PC-3 (cell line): Measurements from ENCODE around the gene SKAP1. TPM values are rescaled to one million over a fixed set of nuclear protein-coding genes. Genes with fewer than 3 reads are reported as not detected.
A peak's percentile ranks its signal among the peaks of the same experiment; 100 is the strongest.

Experiments used
- ATAC-seq: fragments of 200-7000 bp; cut with Tn5 transposase; 2 replicates; pipeline ENCODE4 v1.9.1; 2020; ENCODE audit warnings: mild to moderate bottlenecking, moderate library complexity
- BruUV-seq: library from RNA; stranded (reverse); fragments of 400-500 nt; replicated peaks from 2 replicates; lab custom pipeline; 2021; lab: Mats Ljungman, UMichigan
- CTCF ChIA-PET: fragments of 300-600 bp; sonication (Branson Sonifier 250); formaldehyde crosslinking; loops from one replicate; lab custom pipeline; 2022; ENCODE audit warnings: antibody characterized with exemption; lab: Charles Lee
- POLR2A ChIA-PET: fragments of 300-600 bp; sonication (Branson Sonifier 250); formaldehyde crosslinking; loops from one replicate; lab custom pipeline; 2022; ENCODE audit warnings: antibody characterized with exemption; ENCODE audit not compliant: unreplicated experiment; lab: Charles Lee
- DNase-seq: peaks from one replicate; pipeline ENCODE4 v3.0.0-alpha.2; 2015
- H2AFZ ChIP-seq: fragments of 300-600 bp; sonication (generic); 2 replicates; pipeline ENCODE4 v1.6.0; 2016; ENCODE audit warnings: antibody characterized with exemption, low read length
- H3F3A ChIP-seq: fragments of 300-600 bp; sonication (generic); one replicate; pipeline ENCODE4 v1.6.0; 2017; ENCODE audit warnings: antibody characterized with exemption, low read length, control low read depth, mild to moderate bottlenecking; ENCODE audit not compliant: unreplicated experiment
- H3K27ac ChIP-seq: fragments of 300-600 bp; sonication (generic); 2 replicates; pipeline ENCODE4 v1.5.1; 2016; ENCODE audit warnings: mild to moderate bottlenecking, low read length
- H3K27me3 ChIP-seq: fragments of 300-600 bp; sonication (generic); 2 replicates; pipeline ENCODE4 v1.6.1; 2016; ENCODE audit warnings: low read length, mixed read lengths
- H3K36me3 ChIP-seq: fragments of 300-600 bp; sonication (generic); 2 replicates; pipeline ENCODE4 v1.6.1; 2016; ENCODE audit warnings: low read depth, mixed run types, low read length, mixed read lengths
- H3K4me1 ChIP-seq: fragments of 300-600 bp; sonication (generic); 2 replicates; pipeline ENCODE4 v1.5.1; 2016; ENCODE audit warnings: low read length; ENCODE audit not compliant: insufficient read depth
- H3K4me2 ChIP-seq: fragments of 300-600 bp; sonication (generic); 2 replicates; pipeline ENCODE4 v1.6.0; 2016; ENCODE audit warnings: low read length
- H3K4me3 ChIP-seq: fragments of 300-600 bp; sonication (generic); 2 replicates; pipeline ENCODE4 v1.5.1; 2016; ENCODE audit warnings: mild to moderate bottlenecking, low read length, mixed read lengths
- H3K79me2 ChIP-seq: fragments of 300-600 bp; sonication (generic); 2 replicates; pipeline ENCODE4 v1.6.1; 2017; ENCODE audit warnings: low read length, mixed read lengths
- H3K9ac ChIP-seq: fragments of 300-600 bp; sonication (generic); 2 replicates; pipeline ENCODE4 v1.6.0; 2016; ENCODE audit warnings: mild to moderate bottlenecking, low read length
- H3K9me2 ChIP-seq: fragments of 300-600 bp; sonication (generic); replicated peaks from 2 replicates; pipeline ENCODE4 v1.6.1; 2016; ENCODE audit warnings: mixed run types, low read length, mixed read lengths
- H3K9me3 ChIP-seq: fragments of 300-600 bp; sonication (generic); 2 replicates; pipeline ENCODE4 v1.6.1; 2016; ENCODE audit warnings: low read length, mixed read lengths
- H4K20me1 ChIP-seq: fragments of 300-600 bp; sonication (generic); 2 replicates; pipeline ENCODE4 v1.6.1; 2016; ENCODE audit warnings: low read length, mixed read lengths
- CTCF ChIP-seq: fragments of 300-600 bp; sonication (generic); conservative IDR thresholded peaks from 2 replicates; pipeline ENCODE4 v1.5.1; 2017; ENCODE audit warnings: antibody characterized with exemption, low read depth, mild to moderate bottlenecking, low read length
- EZH2 ChIP-seq: fragments of 300-600 bp; sonication (generic); IDR thresholded peaks from one replicate; pipeline ENCODE4 v1.6.1; 2017; ENCODE audit warnings: antibody characterized with exemption, mild to moderate bottlenecking, low read length; ENCODE audit not compliant: unreplicated experiment
- EZH2phosphoT487 ChIP-seq: fragments of 300-600 bp; sonication (generic); IDR thresholded peaks from 2 replicates; pipeline ENCODE4 v1.6.1; 2018; ENCODE audit warnings: mild to moderate bottlenecking, antibody characterized with exemption, low read length, borderline replicate concordance
- intact Hi-C: fragments of 100-400 bp; cut with micrococcal nuclease; formaldehyde crosslinking; loops from 2 replicates; pipeline ENCODE4 v1.9.0; 2023
- total RNA-seq: library from RNA; depleted of rRNA; stranded (reverse); fragments of >200 nt; gene quantifications from 2 replicates; pipeline ENCODE4 v1.2.3, GENCODE V29; 2014

The SKAP1 gene
- total RNA-seq, 1 experiment from 2014 or later = not detected

- ChIA-PET POLR2A (interaction anchor here (0.6 kb wide), 1 partner anchor 25 kb away, joined by 5 read pairs; no protein-coding TSS in a partner anchor), CTCF (no interaction called here)
- H3K79me2 ChIP-seq = no peaks in the 10 kb centered on the region
- H3K9ac ChIP-seq = peak overlapping the region; percentile 31
- H3K9me3 ChIP-seq = no peaks in the 10 kb centered on the region
- H3K9me2 ChIP-seq = no peaks in the 10 kb centered on the region
- H2AFZ ChIP-seq = peak overlapping the region; percentile 51
- no TSS peak for BruUV-seq
- H3K27ac ChIP-seq = peak overlapping the region; percentile 89
- H3F3A ChIP-seq = peaks cover 24% of the 10 kb centered on the region
- H3K36me3 ChIP-seq = no peaks in the 10 kb centered on the region
- peak overlapping the region; percentile 34 for H3K4me2 ChIP-seq
- H3K27me3 ChIP-seq = no peaks in the 10 kb centered on the region
- H3K4me1 ChIP-seq = peaks cover 94% of the 10 kb centered on the region
- DNase-seq = peak; percentile 87
- H3K4me3 ChIP-seq = no peak overlapping the region
- H4K20me1 ChIP-seq = no peaks in the 10 kb centered on the region
- intact Hi-C loops = loop anchor here (10.0 kb wide), 1 partner anchor 216 kb away; no protein-coding TSS in a partner anchor
- TF ChIP-seq CTCF = no peak
- no peak for TF ChIP-seq EZH2phosphoT487
- no peak for TF ChIP-seq EZH2
- ATAC-seq = peak; percentile 29; the same call in 1 of the 2 replicates
Measured at GRCh38 chr17:48241131-48241591, 188.9 kb downstream of the SKAP1 start.

- H3K27me3 ChIP-seq = no peaks in the 10 kb centered on the region
- TF ChIP-seq EZH2 = no peak
- no peaks in the 10 kb centered on the region for H4K20me1 ChIP-seq
- ChIA-PET CTCF (no interaction called here), POLR2A (no interaction called here)
- no peaks in the 10 kb centered on the region for H3K36me3 ChIP-seq
- H2AFZ ChIP-seq = peak overlapping the region; percentile 51
- H3K27ac ChIP-seq = peak overlapping the region; percentile 89
- peaks cover 94% of the 10 kb centered on the region for H3K4me1 ChIP-seq
- H3K79me2 ChIP-seq = no peaks in the 10 kb centered on the region
- peak overlapping the region; percentile 34 for H3K4me2 ChIP-seq
- DNase-seq (peak; percentile 77), ATAC-seq (peak; percentile 1; the same call in 1 of the 2 replicates)
- no peaks in the 10 kb centered on the region for H3K9me2 ChIP-seq
- intact Hi-C loops = loop anchor here (10.0 kb wide), 1 partner anchor 216 kb away; no protein-coding TSS in a partner anchor
- H3K9ac ChIP-seq = peak overlapping the region; percentile 31
- no TSS peak for BruUV-seq
- H3F3A ChIP-seq = peaks cover 24% of the 10 kb centered on the region
- H3K9me3 ChIP-seq = no peaks in the 10 kb centered on the region
- no peak overlapping the region for H3K4me3 ChIP-seq
Measured at GRCh38 chr17:48240562-48241130, 189.4 kb downstream of the SKAP1 start.

GRCh38 chr17:48240122-48240521 lies 189.9 kb downstream of the SKAP1 start:
- Histone ChIP-seq H3K9me3 (no peaks in the 10 kb centered on the region), H3K9ac (peak overlapping the region; percentile 31; the same call in 1 of the 2 replicates), H3K4me1 (peaks cover 92% of the 10 kb centered on the region), H3K4me3 (no peak overlapping the region), H3K27me3 (no peaks in the 10 kb centered on the region), H3K4me2 (peak overlapping the region; percentile 34), H2AFZ (peak overlapping the region; percentile 51; the same call in 1 of the 2 replicates), H4K20me1 (no peaks in the 10 kb centered on the region), H3K79me2 (no peaks in the 10 kb centered on the region), H3K36me3 (no peaks in the 10 kb centered on the region), H3K27ac (peak overlapping the region; percentile 89), H3K9me2 (no peaks in the 10 kb centered on the region), H3F3A (peaks cover 21% of the 10 kb centered on the region)
- no peak for DNase-seq
- ChIA-PET POLR2A (interaction anchor here (0.6 kb wide), 1 partner anchor 704 kb away, joined by 3 read pairs; the partner anchor contains the start of gene SNF8), CTCF (interaction anchor here (0.6 kb wide), 1 partner anchor 336 kb away, joined by 5 read pairs; no protein-coding TSS in a partner anchor)
- no TSS peak for BruUV-seq
- TF ChIP-seq EZH2 (no peak), EZH2phosphoT487 (no peak), CTCF (no peak)
- intact Hi-C loops = loop anchor here (10.0 kb wide), 1 partner anchor 215 kb away; no protein-coding TSS in a partner anchor
- no peak for ATAC-seq
